HG03571 (cell line): Measurements from ENCODE around the gene ANKZF1.

Experiments used
- ATAC-seq: cut with Tn5 transposase; IDR thresholded peaks from one replicate; pipeline ENCODE4 v1.9.1; 2021; ENCODE audit not compliant: unreplicated experiment

Gene ANKZF1

DNA sequence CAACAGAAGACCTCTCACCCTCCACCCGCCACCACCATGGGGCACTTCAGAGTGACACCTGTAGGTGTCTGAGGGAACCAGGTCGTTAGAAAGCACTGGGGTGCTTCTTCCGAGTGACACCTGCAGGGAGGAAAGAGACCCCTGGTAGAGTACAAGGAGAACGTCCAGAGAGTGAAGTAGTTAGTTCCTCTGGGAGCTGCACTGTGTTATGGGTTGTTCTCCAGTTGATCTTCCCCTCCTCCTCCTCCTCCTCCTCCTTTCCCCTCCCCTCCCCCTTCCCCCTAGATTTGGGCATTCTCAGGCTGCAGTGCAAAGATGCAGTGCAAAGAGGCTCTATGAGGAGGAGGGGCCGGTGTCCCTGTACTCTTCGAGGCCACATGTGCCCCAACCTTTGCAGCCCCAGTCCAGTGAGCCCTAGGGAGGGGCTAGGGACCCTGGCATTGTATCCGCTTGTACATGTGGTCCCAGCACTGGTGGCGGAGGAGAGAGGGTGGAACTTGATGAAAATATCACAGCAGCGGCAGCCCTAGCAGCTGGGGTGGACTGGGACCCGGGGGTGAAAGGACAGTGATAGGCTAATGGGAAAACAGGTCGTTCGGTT is 50.4 kb downstream of the ANKZF1 start:
- no peak for ATAC-seq

DNA sequence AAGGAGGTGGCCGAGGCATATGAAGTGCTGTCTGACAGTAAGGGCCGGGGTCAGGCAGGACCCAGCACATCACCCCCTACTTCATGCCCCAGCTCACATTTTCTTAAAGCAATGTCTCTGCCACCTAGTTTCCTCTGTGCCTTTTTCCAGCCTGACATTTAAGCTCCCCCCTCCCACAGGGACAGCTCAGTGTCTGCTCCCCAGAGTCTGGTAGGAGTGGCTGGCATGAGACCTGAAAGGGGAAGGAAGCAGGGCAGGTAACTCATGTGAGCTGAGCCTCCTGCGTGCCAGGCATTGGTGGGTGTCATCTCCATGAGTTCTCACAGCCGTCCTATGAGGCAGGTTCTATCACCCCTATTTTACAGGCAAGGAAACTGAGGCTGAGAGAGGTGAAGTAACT is 51.0 kb downstream of the ANKZF1 start:
- ATAC-seq, result no peak

DNA sequence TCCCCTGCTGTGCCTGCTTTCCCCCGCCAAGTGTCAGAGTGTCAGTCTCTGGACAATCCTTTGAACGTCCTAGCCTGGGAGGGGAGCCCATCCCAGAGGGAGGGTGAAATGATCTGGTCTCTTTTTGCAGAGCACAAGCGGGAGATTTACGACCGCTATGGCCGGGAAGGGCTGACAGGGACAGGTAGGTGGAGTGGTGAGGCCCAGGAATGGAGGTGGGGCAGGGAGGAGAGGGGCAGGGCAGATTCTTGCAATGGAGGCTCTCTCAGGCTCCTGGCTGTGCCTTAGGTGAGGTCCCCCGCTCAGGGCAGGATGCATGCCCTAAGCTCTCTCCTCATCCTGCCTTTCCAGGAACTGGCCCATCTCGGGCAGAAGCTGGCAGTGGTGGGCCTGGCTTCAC is 52.0 kb downstream of the ANKZF1 start:
- ATAC-seq, result no peak

DNA sequence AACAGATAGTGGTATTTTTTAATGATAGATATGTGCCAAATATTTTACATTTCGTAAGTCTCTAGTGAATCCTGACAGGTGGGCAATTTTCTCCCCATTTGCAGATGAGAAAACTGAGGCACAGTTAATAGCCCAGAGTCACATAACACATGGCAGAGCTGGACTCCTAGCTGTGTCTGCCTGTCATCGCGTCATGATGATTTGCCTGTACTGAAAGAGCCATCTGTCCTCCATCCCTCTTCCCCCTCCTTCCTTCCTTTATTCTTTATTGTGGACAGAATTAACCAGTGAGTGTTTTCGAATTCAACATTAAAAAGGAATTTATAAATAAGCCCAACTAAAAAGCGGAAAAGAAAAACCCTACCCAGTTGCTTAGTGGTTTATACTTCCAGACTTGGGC is 52.8 kb downstream of the ANKZF1 start:
- no peak for ATAC-seq

DNA sequence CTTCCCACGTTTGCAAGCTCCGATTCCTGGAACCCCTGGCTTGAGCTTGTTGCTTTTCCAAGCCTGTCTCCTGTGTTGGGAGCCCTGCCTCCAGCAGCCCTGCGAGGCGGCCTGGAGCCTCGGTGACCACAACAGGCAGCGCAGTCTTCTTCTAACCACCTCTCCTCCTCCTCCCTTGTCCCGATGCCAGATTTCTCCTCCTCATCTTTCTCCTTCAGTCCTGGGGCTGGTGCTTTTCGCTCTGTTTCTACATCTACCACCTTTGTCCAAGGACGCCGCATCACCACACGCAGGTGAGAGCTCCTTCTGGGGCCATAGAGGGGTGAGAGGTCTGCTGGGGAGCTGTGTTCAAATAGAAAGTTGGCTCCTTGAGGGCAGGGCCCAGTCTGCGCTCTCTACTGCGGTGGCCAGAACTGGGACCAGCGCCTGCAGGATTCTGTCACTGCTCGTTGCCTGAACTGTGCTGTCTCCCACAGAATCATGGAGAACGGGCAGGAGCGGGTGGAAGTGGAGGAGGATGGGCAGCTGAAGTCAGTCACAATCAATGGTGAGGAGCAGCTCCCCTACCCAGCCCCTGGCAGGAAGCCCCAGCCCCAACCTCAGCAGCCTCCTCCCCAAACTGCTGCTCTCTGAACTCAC is 53.5 kb downstream of the ANKZF1 start:
- ATAC-seq, result no peak

DNA sequence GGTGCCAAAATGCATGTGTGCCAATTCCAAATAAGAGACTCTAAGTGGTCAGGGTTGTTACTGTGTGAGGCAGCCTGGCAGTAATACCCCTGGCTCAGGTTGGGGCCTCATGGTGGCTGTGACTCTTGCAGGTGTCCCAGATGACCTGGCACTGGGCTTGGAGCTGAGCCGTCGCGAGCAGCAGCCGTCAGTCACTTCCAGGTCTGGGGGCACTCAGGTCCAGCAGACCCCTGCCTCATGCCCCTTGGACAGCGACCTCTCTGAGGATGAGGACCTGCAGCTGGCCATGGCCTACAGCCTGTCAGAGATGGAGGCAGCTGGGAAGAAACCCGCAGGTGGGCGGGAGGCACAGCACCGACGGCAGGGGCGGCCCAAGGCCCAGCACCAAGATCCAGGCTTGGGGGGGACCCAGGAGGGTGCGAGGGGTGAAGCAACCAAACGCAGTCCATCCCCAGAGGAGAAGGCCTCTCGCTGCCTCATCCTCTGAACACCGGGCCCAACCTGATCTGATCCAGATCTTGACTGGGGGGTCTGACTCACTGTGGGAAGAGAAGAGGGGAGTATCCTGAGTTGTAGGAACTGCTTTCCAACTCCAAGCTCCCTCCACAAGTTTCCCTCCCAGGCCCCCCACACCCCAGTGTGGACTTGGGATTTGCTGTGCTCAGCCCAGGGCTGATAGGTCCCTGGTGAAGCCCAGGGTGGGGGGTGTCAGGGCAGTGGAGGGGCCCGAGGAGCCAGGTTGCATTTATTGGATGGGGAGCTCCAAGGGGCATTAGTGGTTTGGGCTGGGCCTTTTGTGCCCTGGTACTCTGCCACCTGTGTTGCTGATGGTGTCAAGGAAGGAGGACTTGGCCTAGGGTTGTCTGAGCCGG is 55.1 kb downstream of the ANKZF1 start:
- no peak for ATAC-seq

DNA sequence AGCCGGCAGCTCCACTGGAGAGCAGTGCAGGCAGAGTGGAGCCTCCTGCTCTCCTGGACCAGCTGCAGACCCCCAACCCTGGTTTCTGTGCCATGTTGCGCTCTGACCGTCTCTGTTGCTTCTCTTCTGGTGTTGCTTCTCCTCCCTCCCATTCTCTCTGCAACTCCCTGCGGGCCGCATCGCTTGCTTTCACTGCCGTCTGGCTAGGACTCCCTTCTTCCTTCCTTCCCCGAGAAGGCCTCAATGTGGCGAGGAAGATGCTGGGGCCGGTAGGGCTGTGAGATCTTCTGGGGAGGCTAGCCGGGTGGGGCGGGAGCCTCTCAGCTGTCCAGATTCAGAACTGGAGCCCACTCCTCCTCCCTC is 55.7 kb downstream of the ANKZF1 start:
- ATAC-seq, result no peak

DNA sequence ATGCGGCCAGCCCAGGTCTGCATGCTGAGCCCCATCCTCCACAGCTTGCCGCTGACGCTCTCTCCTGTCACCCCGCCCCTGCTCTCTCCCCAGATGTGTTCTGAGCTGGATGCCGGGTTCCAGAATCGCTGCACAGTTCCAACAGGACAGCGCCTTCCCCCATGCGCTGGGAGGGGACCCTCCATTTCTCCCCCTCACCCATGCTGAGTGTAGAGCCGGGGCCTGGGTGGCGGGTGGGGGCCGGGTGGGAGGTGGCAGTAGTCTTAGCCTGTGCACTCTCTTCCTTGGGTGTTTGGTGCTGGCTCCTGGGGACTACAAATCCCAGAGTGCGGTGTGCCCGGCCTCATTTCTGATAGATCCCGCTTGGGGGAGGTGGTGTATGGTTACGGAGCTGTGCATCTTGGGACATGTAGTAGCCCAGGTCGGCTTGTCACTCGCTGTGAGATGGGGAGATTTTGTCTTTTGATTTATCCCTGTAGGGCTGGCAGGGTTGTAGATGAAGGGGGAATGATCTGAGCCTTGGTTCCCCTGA is 56.4 kb downstream of the ANKZF1 start:
- ATAC-seq, result no peak
